ENCODE data around the gene SPECC1.
"Not testable (repeated sequence)": the region's sequence is repeated elsewhere in the genome, so short reads cannot be mapped to it uniquely, and the experiment has no call there.

SPECC1 gene

GRCh38 chr17:20009302-20010098 lies at the start of gene SPECC1:
Gene SPECC1 (plus strand): TSS chr17:20009359. CDS start chr17:20096652, 87,293 bp downstream.
- DNase-seq (ENCODE audit: low read depth): peak; percentile 62

GRCh38 chr17:19962954-19963353 lies 46.2 kb upstream of the SPECC1 start:
- not testable (repeated sequence) for DNase-seq (ENCODE audit: low read depth)

- DNase-seq (ENCODE audit: low read depth): no peak
These were observed 36.0 kb upstream of the SPECC1 start for GRCh38 chr17:19973156-19973555.

- no peak for DNase-seq (ENCODE audit: low read depth)
These were observed 33.6 kb upstream of the SPECC1 start for GRCh38 chr17:19975601-19976000.

- DNase-seq (ENCODE audit: low read depth): peak; percentile 82
These were observed 31.6 kb upstream of the SPECC1 start, which contains the start of gene AKAP10 for GRCh38 chr17:19977293-19978208. Gene AKAP10 (minus strand): TSS chr17:19977828. CDS start chr17:19977679, 149 bp downstream.

- no peak for DNase-seq (ENCODE audit: low read depth)
These were observed 30.9 kb upstream of the SPECC1 start for GRCh38 chr17:19978209-19978802.

- DNase-seq (ENCODE audit: low read depth): no peak
These were observed 30.4 kb upstream of the SPECC1 start for GRCh38 chr17:19978805-19979211.

- no peak for DNase-seq (ENCODE audit: low read depth)
These were observed 29.0 kb upstream of the SPECC1 start for GRCh38 chr17:19979917-19980770.

GRCh38 chr17:19986941-19987861 lies 22.0 kb upstream of the SPECC1 start:
- no peak for DNase-seq (ENCODE audit: low read depth)

GRCh38 chr17:19987897-19988296 lies 21.3 kb upstream of the SPECC1 start:
- no peak for DNase-seq (ENCODE audit: low read depth)

- no peak for DNase-seq (ENCODE audit: low read depth)
These were observed 17.8 kb upstream of the SPECC1 start for GRCh38 chr17:19991252-19991885.

- peak; percentile 75 for DNase-seq (ENCODE audit: low read depth)
These were observed 16.1 kb upstream of the SPECC1 start for GRCh38 chr17:19992803-19993713.

GRCh38 chr17:19996086-19996485 lies 13.1 kb upstream of the SPECC1 start:
- no peak for DNase-seq (ENCODE audit: low read depth)

- DNase-seq (ENCODE audit: low read depth): no peak
These were observed 12.7 kb upstream of the SPECC1 start for GRCh38 chr17:19996502-19996901.

- DNase-seq (ENCODE audit: low read depth): no peak
These were observed 712 bp upstream of the SPECC1 start for GRCh38 chr17:20008242-20009051.

GRCh38 chr17:20009052-20009301 lies 182 bp upstream of the SPECC1 start:
- DNase-seq (ENCODE audit: low read depth): no peak

- DNase-seq (ENCODE audit: low read depth): peak; percentile 77
These were observed 1.1 kb downstream of the SPECC1 start for GRCh38 chr17:20010099-20010863.

Data from CMK (cell line).